Measurements from ENCODE around the gene SPATA45. TPM values are rescaled to one million over a fixed set of nuclear protein-coding genes. Genes with fewer than 3 reads are reported as not detected.

Gene SPATA45
- total RNA-seq, 3 donors from 2014 or later, result not detected

Other genes with a start within 250 kb of the SPATA45 start
- 10 to 100 TPM; 14.8 to 27.2 (median 16.8) TPM for gene ATF3, start 238.9 kb downstream of the SPATA45 start, total RNA-seq
- 10 to 100 TPM; 54.2 to 75.8 (median 64.8) TPM for gene BATF3, start 147.8 kb downstream of the SPATA45 start, total RNA-seq
- gene NSL1, start 55.9 kb downstream of the SPATA45 start, total RNA-seq, result 10 to 100 TPM; 31.1 to 39.8 (median 31.8) TPM
- 10 to 100 TPM; 15.5 to 20.1 (median 15.8) TPM for gene TATDN3, start 55.8 kb downstream of the SPATA45 start, total RNA-seq
- 10 to 100 TPM; 10.2 to 14.7 (median 14.0) TPM for gene FLVCR1, start 10.6 kb upstream of the SPATA45 start, total RNA-seq
- gene VASH2, start 102.9 kb upstream of the SPATA45 start, total RNA-seq, result 1 to 10 TPM in 1 of 3 donors, under 1 TPM in 2; 0.20 to 1.3 (median 0.58) TPM
- 10 to 100 TPM; 34.3 to 39.7 (median 37.8) TPM for gene ANGEL2, start 168.2 kb upstream of the SPATA45 start, total RNA-seq
- 1 to 10 TPM; 4.8 to 6.8 (median 6.1) TPM for gene RPS6KC1, start 203.6 kb upstream of the SPATA45 start, total RNA-seq

Data from activated T-cell treated with anti-CD3 and anti-CD28 coated beads, Interleukin-2, amount 50 U/mL, for 4 hours (primary cell).